Endodermal cell (in vitro differentiated cells): Measurements from ENCODE around the gene ST3GAL5. TPM values are rescaled to one million over a fixed set of nuclear protein-coding genes. Genes with fewer than 3 reads are reported as not detected.
A peak's percentile ranks its signal among the peaks of the same experiment; 100 is the strongest.

Source experiments
- DNase-seq: peaks from one replicate; pipeline ENCODE4 v3.0.0-alpha.2; 2017
- H3K27ac ChIP-seq: 2 replicates; pipeline ENCODE4 v1.5.1; 2013; ENCODE audit warnings: mild to moderate bottlenecking, low read depth, low read length, moderate library complexity
- H3K27me3 ChIP-seq: 2 replicates; pipeline ENCODE4 v1.6.1; 2013; ENCODE audit warnings: mild to moderate bottlenecking, low read length, moderate library complexity; ENCODE audit not compliant: insufficient read depth, control insufficient read depth, poor library complexity, severe bottlenecking
- H3K36me3 ChIP-seq: 2 replicates; pipeline ENCODE4 v1.7.0; 2013; ENCODE audit warnings: mild to moderate bottlenecking, low read length, moderate library complexity; ENCODE audit not compliant: control insufficient read depth, insufficient read depth
- H3K4me1 ChIP-seq: one replicate; pipeline ENCODE4 v1.7.0; 2013; ENCODE audit warnings: low read length; ENCODE audit not compliant: control insufficient read depth, insufficient read depth
- H3K4me3 ChIP-seq: 2 replicates; pipeline ENCODE4 v1.5.1; 2013; ENCODE audit warnings: mild to moderate bottlenecking, low read length, moderate library complexity
- H3K9ac ChIP-seq: 2 replicates; pipeline ENCODE4 v1.6.1; 2013; ENCODE audit warnings: mild to moderate bottlenecking, low read length, moderate library complexity; ENCODE audit not compliant: poor library complexity, severe bottlenecking; ENCODE audit errors: extremely low read depth
- H3K9me3 ChIP-seq: 2 replicates; pipeline ENCODE4 v1.6.1; 2013; ENCODE audit warnings: mild to moderate bottlenecking, low read length, moderate library complexity; ENCODE audit not compliant: control insufficient read depth
- H3K27ac Mint-ChIP-seq: 2 replicates; pipeline ENCODE4 v1.8.0; 2020; ENCODE audit warnings: mixed read lengths
- H3K27me3 Mint-ChIP-seq: 2 replicates; pipeline ENCODE4 v1.8.0; 2021; ENCODE audit warnings: mild to moderate bottlenecking, mixed read lengths; ENCODE audit not compliant: insufficient read depth
- H3K36me3 Mint-ChIP-seq: 2 replicates; pipeline ENCODE4 v1.8.0; 2020; ENCODE audit warnings: low read depth, mixed read lengths
- H3K4me1 Mint-ChIP-seq: 2 replicates; pipeline ENCODE4 v1.8.0; 2020; ENCODE audit warnings: mixed read lengths
- H3K4me3 Mint-ChIP-seq: 2 replicates; pipeline ENCODE4 v1.8.0; 2020; ENCODE audit warnings: mild to moderate bottlenecking, moderate library complexity, mixed read lengths
- H3K9me3 Mint-ChIP-seq: 2 replicates; pipeline ENCODE4 v1.8.0; 2020; ENCODE audit warnings: mild to moderate bottlenecking, mixed read lengths
- CTCF ChIP-seq: fragments of 200-600 bp; sonication (generic); conservative IDR thresholded peaks from 2 replicates; pipeline ENCODE4 v1.5.0; 2021; ENCODE audit warnings: antibody characterized with exemption, mild to moderate bottlenecking
- whole genome bisulfite sequencing, 2 experiments: methylation state at CpG; one replicate each; pipeline versions ENCODE4 v1.1.5 to v1.1.7; 2013; ENCODE audit warnings: missing lambda C conversion rate in 2 of 2, mixed read lengths in 1 of 2; ENCODE audit not compliant: insufficient coverage in 1 of 2, insufficient read length in 1 of 2; 5-methylcytosine and 5-hydroxymethylcytosine counted together
- total RNA-seq, 2 donors: library from RNA; stranded (reverse); fragmentation: NEBNext Ultra II Directional in 1 of 2; extraction: Animal tissue kit (Norgen Biotek cat#: 25700) in 1 of 2; gene quantifications; 2 replicates in 1 of 2; 3 replicates in 1 of 2; pipeline ENCODE4 v1.2.1, GENCODE V29; 2021

The ST3GAL5 gene
- total RNA-seq, 2 donors from 2014 or later, result 26.6 to 27.4 TPM

GRCh38 chr2:85925216-85925671 lies 36.5 kb upstream of the ST3GAL5 start:
- Histone ChIP-seq H3K27me3 (no peaks in the 10 kb centered on the region), H3K9me3 (no peaks in the 10 kb centered on the region), H3K36me3 (no peaks in the 10 kb centered on the region), H3K4me3 (no peak overlapping the region), H3K27ac (no peak overlapping the region), H3K4me1 (peaks cover 11% of the 10 kb centered on the region), H3K9ac (no peak overlapping the region)
- H3K9me3 Mint-ChIP-seq, result no peaks in the 10 kb centered on the region
- H3K4me3 Mint-ChIP-seq, result no peak overlapping the region
- 86 to 100% methylated on average over 1 to 2 of the region's 2 CpGs for WGBS, 2 experiments
- no peaks in the 10 kb centered on the region for H3K36me3 Mint-ChIP-seq
- DNase-seq, result no peak
- H3K27ac Mint-ChIP-seq, result no peak overlapping the region
- H3K27me3 Mint-ChIP-seq, result no peaks in the 10 kb centered on the region
- no peak for TF ChIP-seq CTCF
- peaks cover 38% of the 10 kb centered on the region for H3K4me1 Mint-ChIP-seq

- H3K36me3 ChIP-seq, result no peaks in the 10 kb centered on the region
- no peaks in the 10 kb centered on the region for H3K36me3 Mint-ChIP-seq
- no peaks in the 10 kb centered on the region for H3K9me3 ChIP-seq
- H3K4me1 Mint-ChIP-seq, result peaks cover 40% of the 10 kb centered on the region
- no peaks in the 10 kb centered on the region for H3K9me3 Mint-ChIP-seq
- peaks cover 13% of the 10 kb centered on the region for H3K4me1 ChIP-seq
- H3K9ac ChIP-seq, result no peak overlapping the region
- DNase-seq, result no peak
- 84 to 94% methylated on average over 4 of the region's 4 CpGs for WGBS, 2 experiments
- no peak overlapping the region for H3K4me3 Mint-ChIP-seq
- TF ChIP-seq CTCF, result no peak
- no peak overlapping the region for H3K4me3 ChIP-seq
- H3K27me3 ChIP-seq, result no peaks in the 10 kb centered on the region
- no peak overlapping the region for H3K27ac Mint-ChIP-seq
- no peaks in the 10 kb centered on the region for H3K27me3 Mint-ChIP-seq
- no peak overlapping the region for H3K27ac ChIP-seq
Measured at GRCh38 chr2:85924522-85924921, 35.7 kb upstream of the ST3GAL5 start.

GRCh38 chr2:85922199-85922598 lies 33.4 kb upstream of the ST3GAL5 start:
- Histone ChIP-seq H3K9ac (peak overlapping the region; percentile 52), H3K36me3 (no peaks in the 10 kb centered on the region), H3K9me3 (no peaks in the 10 kb centered on the region), H3K27me3 (no peaks in the 10 kb centered on the region), H3K27ac (peak overlapping the region; percentile 28), H3K4me1 (peaks cover 12% of the 10 kb centered on the region), H3K4me3 (peak overlapping the region; percentile 71)
- Mint-ChIP-seq H3K4me3 (peak overlapping the region; percentile 37), H3K27me3 (no peaks in the 10 kb centered on the region), H3K36me3 (no peaks in the 10 kb centered on the region), H3K4me1 (peaks cover 36% of the 10 kb centered on the region), H3K27ac (peak overlapping the region; percentile 89), H3K9me3 (no peaks in the 10 kb centered on the region)
- 69 to 73% methylated on average over 3 of the region's 3 CpGs for WGBS, 2 experiments
- TF ChIP-seq CTCF, result no peak
- no peak for DNase-seq
